GM12873 (cell line): ENCODE measurements around the gene PYGO2.
A peak's percentile ranks its signal among the peaks of the same experiment; 100 is the strongest.

Source experiments
- CTCF ChIP-seq: IDR thresholded peaks from 2 replicates; pipeline ENCODE4 v1.5.1; 2012; ENCODE audit warnings: low read depth, mild to moderate bottlenecking, moderate library complexity, low read length, control low read depth; ENCODE audit not compliant: insufficient read depth; ENCODE audit errors: missing control alignments

The PYGO2 gene

GRCh38 chr1:154938604-154939399 is 22.8 kb downstream of the PYGO2 start:
- TF ChIP-seq CTCF = no peak

GRCh38 chr1:154937988-154938386 is 23.6 kb downstream of the PYGO2 start:
- no peak for TF ChIP-seq CTCF

- peak; percentile 43 for TF ChIP-seq CTCF
Observed at GRCh38 chr1:154937085-154937987, 24.2 kb downstream of the PYGO2 start.

- peak; percentile 42 for TF ChIP-seq CTCF
Observed at GRCh38 chr1:154936555-154937084, 25.0 kb downstream of the PYGO2 start, which contains the start of gene PMVK. TSS of gene PMVK (minus strand) at chr1:154936719. CDS start at chr1:154936685, 34 bp downstream.

GRCh38 chr1:154935749-154936554 is 25.6 kb downstream of the PYGO2 start:
- no peak for TF ChIP-seq CTCF

GRCh38 chr1:154934358-154934948 is 27.1 kb downstream of the PYGO2 start:
- no peak for TF ChIP-seq CTCF
